ENCODE measurements around the gene SIGLEC7. TPM values are rescaled to one million over a fixed set of nuclear protein-coding genes. Genes with fewer than 3 reads are reported as not detected.

SIGLEC7 gene
- total RNA-seq, 1 donor from 2014 or later = not detected

- Mint-ChIP-seq H3K36me3 (ENCODE audit: low read depth) (peaks cover 48% of the 10 kb centered on the region), H3K27me3 (no peaks in the 10 kb centered on the region), H3K9me3 (no peaks in the 10 kb centered on the region), H3K4me1 (no peaks in the 10 kb centered on the region), H3K27ac (no peak overlapping the region), H3K4me3 (no peak overlapping the region)
- TF ChIP-seq CTCF (IDR thresholded peaks at IDR 0.05) = no peak
- intact Hi-C loops (cut with micrococcal nuclease) = no loop called here
- DNase-seq (peak; percentile 53), ATAC-seq (ENCODE audit: low read depth) (peak; percentile 71)
- ChIA-PET POLR2A (no interaction called here), CTCF (no interaction called here)
These were observed 44.8 kb upstream of the SIGLEC7 start for GRCh38 chr19:51097166-51097738.

GRCh38 chr19:51097796-51098195, 44.3 kb upstream of the SIGLEC7 start:
- intact Hi-C loops (cut with micrococcal nuclease) = no loop called here
- Mint-ChIP-seq H3K4me3 (no peak overlapping the region), H3K9me3 (no peaks in the 10 kb centered on the region), H3K4me1 (no peaks in the 10 kb centered on the region), H3K36me3 (ENCODE audit: low read depth) (peaks cover 53% of the 10 kb centered on the region), H3K27ac (no peak overlapping the region), H3K27me3 (no peaks in the 10 kb centered on the region)
- TF ChIP-seq CTCF (IDR thresholded peaks at IDR 0.05) = no peak
- CTCF ChIA-PET = no interaction called here
- no peak for DNase-seq
- POLR2A ChIA-PET = no interaction called here
- ATAC-seq (ENCODE audit: low read depth) = no peak

- no peak overlapping the region for H3K4me3 Mint-ChIP-seq
- ATAC-seq (ENCODE audit: low read depth) (peak; percentile 10), DNase-seq (no peak)
- H3K27ac Mint-ChIP-seq = no peak overlapping the region
- TF ChIP-seq CTCF (IDR thresholded peaks at IDR 0.05) = no peak
- H3K4me1 Mint-ChIP-seq = no peaks in the 10 kb centered on the region
- ChIA-PET CTCF (no interaction called here), POLR2A (no interaction called here)
- intact Hi-C loops (cut with micrococcal nuclease) = no loop called here
- H3K27me3 Mint-ChIP-seq = no peaks in the 10 kb centered on the region
- peaks cover 60% of the 10 kb centered on the region for H3K36me3 Mint-ChIP-seq (ENCODE audit: low read depth)
- H3K9me3 Mint-ChIP-seq = no peaks in the 10 kb centered on the region
These were observed 43.6 kb upstream of the SIGLEC7 start for GRCh38 chr19:51098365-51099046.

GRCh38 chr19:51099047-51099382, 43.1 kb upstream of the SIGLEC7 start:
- no peak for DNase-seq
- no peak overlapping the region for H3K27ac Mint-ChIP-seq
- peaks cover 65% of the 10 kb centered on the region for H3K36me3 Mint-ChIP-seq (ENCODE audit: low read depth)
- peaks cover 2% of the 10 kb centered on the region for H3K4me1 Mint-ChIP-seq
- ATAC-seq (ENCODE audit: low read depth) = no peak
- H3K9me3 Mint-ChIP-seq = no peaks in the 10 kb centered on the region
- no peak overlapping the region for H3K4me3 Mint-ChIP-seq
- POLR2A ChIA-PET = no interaction called here
- H3K27me3 Mint-ChIP-seq = no peaks in the 10 kb centered on the region
- no peak for TF ChIP-seq CTCF (IDR thresholded peaks at IDR 0.05)
- CTCF ChIA-PET = no interaction called here
- intact Hi-C loops (cut with micrococcal nuclease) = no loop called here

GRCh38 chr19:51100601-51101000, 41.5 kb upstream of the SIGLEC7 start:
- Mint-ChIP-seq H3K4me3 (no peak overlapping the region), H3K27me3 (no peaks in the 10 kb centered on the region), H3K4me1 (peaks cover 5% of the 10 kb centered on the region), H3K9me3 (no peaks in the 10 kb centered on the region), H3K36me3 (ENCODE audit: low read depth) (peaks cover 75% of the 10 kb centered on the region), H3K27ac (no peak overlapping the region)
- intact Hi-C loops (cut with micrococcal nuclease) = loop anchor here (10.0 kb wide), 1 partner anchor 756 kb away; no protein-coding TSS in a partner anchor
- no peak for TF ChIP-seq CTCF (IDR thresholded peaks at IDR 0.05)
- ATAC-seq (ENCODE audit: low read depth) (no peak), DNase-seq (no peak)
- ChIA-PET POLR2A (no interaction called here), CTCF (no interaction called here)

All from activated B cell treated with CpG ODN at 0.5 μM for 24 hours (primary cell).